HG02943 (cell line): Measurements from ENCODE around the gene SLC9A9.
"Not testable (repeated sequence)": the region's sequence is repeated elsewhere in the genome, so short reads cannot be mapped to it uniquely, and the experiment has no call there.

ENCODE experiments used
- ATAC-seq: cut with Tn5 transposase; IDR thresholded peaks from one replicate; pipeline ENCODE4 v1.9.1; 2021; ENCODE audit warnings: mild to moderate bottlenecking, low read depth, moderate library complexity; ENCODE audit not compliant: unreplicated experiment

The SLC9A9 gene

GRCh38 chr3:143526011-143526545 lies 322.2 kb downstream of the SLC9A9 start:
- ATAC-seq: no peak

- ATAC-seq: no peak
These were observed 322.9 kb downstream of the SLC9A9 start for GRCh38 chr3:143525408-143525807.

GRCh38 chr3:143521803-143522202 lies 326.5 kb downstream of the SLC9A9 start:
- no peak for ATAC-seq

- not testable (repeated sequence) for ATAC-seq
These were observed 331.1 kb downstream of the SLC9A9 start for GRCh38 chr3:143517131-143517530.

- ATAC-seq: no peak
These were observed 333.4 kb downstream of the SLC9A9 start for GRCh38 chr3:143514874-143515273.

GRCh38 chr3:143514109-143514508 lies 334.2 kb downstream of the SLC9A9 start:
- no peak for ATAC-seq

- no peak for ATAC-seq
These were observed 336.9 kb downstream of the SLC9A9 start for GRCh38 chr3:143511174-143511879.

GRCh38 chr3:143510601-143511000 lies 337.7 kb downstream of the SLC9A9 start:
- no peak for ATAC-seq

GRCh38 chr3:143507735-143508580 lies 340.3 kb downstream of the SLC9A9 start:
- no peak for ATAC-seq

- no peak for ATAC-seq
These were observed 342.1 kb downstream of the SLC9A9 start for GRCh38 chr3:143506190-143506589.

- ATAC-seq: no peak
These were observed 344.9 kb downstream of the SLC9A9 start for GRCh38 chr3:143503325-143503885.

GRCh38 chr3:143502081-143502480 lies 346.2 kb downstream of the SLC9A9 start:
- ATAC-seq: no peak

- no peak for ATAC-seq
These were observed 350.9 kb downstream of the SLC9A9 start for GRCh38 chr3:143497382-143497781.

- no peak for ATAC-seq
These were observed 352.1 kb downstream of the SLC9A9 start for GRCh38 chr3:143496191-143496590.

- no peak for ATAC-seq
These were observed 352.7 kb downstream of the SLC9A9 start for GRCh38 chr3:143495527-143495926.

GRCh38 chr3:143486611-143487010 lies 361.7 kb downstream of the SLC9A9 start:
- no peak for ATAC-seq

- no peak for ATAC-seq
These were observed 363.3 kb downstream of the SLC9A9 start for GRCh38 chr3:143484846-143485512.

GRCh38 chr3:143483214-143483613 lies 365.1 kb downstream of the SLC9A9 start:
- ATAC-seq: no peak

GRCh38 chr3:143482106-143483088 lies 365.9 kb downstream of the SLC9A9 start:
- no peak for ATAC-seq
